A673 (cell line): ENCODE data around the gene LRRC2.

Experiments
- EZH2 ChIP-seq: fragments of 200-600 bp; sonication (generic); IDR thresholded peaks from 2 replicates; pipeline ENCODE4 v1.6.1; 2017; ENCODE audit warnings: borderline replicate concordance, low read depth, mild to moderate bottlenecking, mixed read lengths, antibody characterized with exemption, low read length; ENCODE audit not compliant: poor library complexity, severe bottlenecking
- TF ChIP-seq, protein P1 (sequence below): fragments of 300-800, 200-600 bp; sonication (generic); conservative IDR thresholded peaks from 2 replicates; pipeline ENCODE4 v1.5.1; 2017; ENCODE audit warnings: low read depth, mild to moderate bottlenecking, antibody characterized with exemption, low read length, moderate library complexity, mixed read lengths

- TF ChIP-seq, protein P1, sequence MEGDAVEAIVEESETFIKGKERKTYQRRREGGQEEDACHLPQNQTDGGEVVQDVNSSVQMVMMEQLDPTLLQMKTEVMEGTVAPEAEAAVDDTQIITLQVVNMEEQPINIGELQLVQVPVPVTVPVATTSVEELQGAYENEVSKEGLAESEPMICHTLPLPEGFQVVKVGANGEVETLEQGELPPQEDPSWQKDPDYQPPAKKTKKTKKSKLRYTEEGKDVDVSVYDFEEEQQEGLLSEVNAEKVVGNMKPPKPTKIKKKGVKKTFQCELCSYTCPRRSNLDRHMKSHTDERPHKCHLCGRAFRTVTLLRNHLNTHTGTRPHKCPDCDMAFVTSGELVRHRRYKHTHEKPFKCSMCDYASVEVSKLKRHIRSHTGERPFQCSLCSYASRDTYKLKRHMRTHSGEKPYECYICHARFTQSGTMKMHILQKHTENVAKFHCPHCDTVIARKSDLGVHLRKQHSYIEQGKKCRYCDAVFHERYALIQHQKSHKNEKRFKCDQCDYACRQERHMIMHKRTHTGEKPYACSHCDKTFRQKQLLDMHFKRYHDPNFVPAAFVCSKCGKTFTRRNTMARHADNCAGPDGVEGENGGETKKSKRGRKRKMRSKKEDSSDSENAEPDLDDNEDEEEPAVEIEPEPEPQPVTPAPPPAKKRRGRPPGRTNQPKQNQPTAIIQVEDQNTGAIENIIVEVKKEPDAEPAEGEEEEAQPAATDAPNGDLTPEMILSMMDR, result no peak
- no peak for TF ChIP-seq EZH2
These were observed 20.1 kb downstream of the LRRC2 start for GRCh38 chr3:46545818-46546630.
